BLaER1 (cell line): ENCODE data around the gene CHST9.

Source experiments
- H3K27ac ChIP-seq: shearing (Covaris generic); formaldehyde crosslinking; 2 replicates; pipeline ENCODE4 v1.8.1; 2022
- H3K27me3 ChIP-seq: shearing (Covaris generic); formaldehyde crosslinking; 2 replicates; pipeline ENCODE4 v1.8.1; 2022
- H3K36me3 ChIP-seq: shearing (Covaris generic); formaldehyde crosslinking; 2 replicates; pipeline ENCODE4 v1.8.1; 2022
- H3K4me1 ChIP-seq: shearing (Covaris generic); formaldehyde crosslinking; 2 replicates; pipeline ENCODE4 v1.8.1; 2022
- H3K4me2 ChIP-seq: shearing (Covaris generic); formaldehyde crosslinking; 2 replicates; pipeline ENCODE4 v1.8.1; 2022
- H3K4me3 ChIP-seq: shearing (Covaris generic); formaldehyde crosslinking; 2 replicates; pipeline ENCODE4 v1.8.1; 2022
- H3K9ac ChIP-seq: shearing (Covaris generic); formaldehyde crosslinking; 2 replicates; pipeline ENCODE4 v1.8.1; 2022
- H3K9me3 ChIP-seq: shearing (Covaris generic); formaldehyde crosslinking; 2 replicates; pipeline ENCODE4 v1.8.1; 2022
- H4K20me1 ChIP-seq: shearing (Covaris generic); formaldehyde crosslinking; 2 replicates; pipeline ENCODE4 v1.8.1; 2022
- Cebpa-rat ChIP-seq: shearing (Covaris generic); IDR thresholded peaks from 2 replicates; pipeline ENCODE4 v1.8.1; 2022

Gene CHST9

GRCh38 chr18:27057519-27058234, 127.4 kb downstream of the CHST9 start:
- Histone ChIP-seq H4K20me1 (no peaks in the 10 kb centered on the region), H3K4me3 (no peak overlapping the region), H3K36me3 (no peaks in the 10 kb centered on the region), H3K27ac (no peak overlapping the region), H3K27me3 (no peaks in the 10 kb centered on the region), H3K4me2 (no peak overlapping the region), H3K9ac (no peak overlapping the region), H3K9me3 (no peaks in the 10 kb centered on the region), H3K4me1 (no peaks in the 10 kb centered on the region)
- TF ChIP-seq Cebpa-rat, result no peak

- no peaks in the 10 kb centered on the region for H3K36me3 ChIP-seq
- H3K27ac ChIP-seq, result no peak overlapping the region
- no peak overlapping the region for H3K4me2 ChIP-seq
- H4K20me1 ChIP-seq, result no peaks in the 10 kb centered on the region
- H3K27me3 ChIP-seq, result no peaks in the 10 kb centered on the region
- no peak overlapping the region for H3K9ac ChIP-seq
- no peak for TF ChIP-seq Cebpa-rat
- no peak overlapping the region for H3K4me3 ChIP-seq
- no peaks in the 10 kb centered on the region for H3K4me1 ChIP-seq
- H3K9me3 ChIP-seq, result no peaks in the 10 kb centered on the region
Observed at GRCh38 chr18:27054926-27055325, 130.2 kb downstream of the CHST9 start.

GRCh38 chr18:27049969-27050368, 135.1 kb downstream of the CHST9 start:
- H3K36me3 ChIP-seq, result no peaks in the 10 kb centered on the region
- no peaks in the 10 kb centered on the region for H3K9me3 ChIP-seq
- TF ChIP-seq Cebpa-rat, result no peak
- no peak overlapping the region for H3K4me2 ChIP-seq
- no peak overlapping the region for H3K4me3 ChIP-seq
- H3K27me3 ChIP-seq, result no peaks in the 10 kb centered on the region
- H4K20me1 ChIP-seq, result no peaks in the 10 kb centered on the region
- no peak overlapping the region for H3K27ac ChIP-seq
- no peak overlapping the region for H3K9ac ChIP-seq
- no peaks in the 10 kb centered on the region for H3K4me1 ChIP-seq

GRCh38 chr18:27045342-27045741, 139.8 kb downstream of the CHST9 start:
- H3K36me3 ChIP-seq, result no peaks in the 10 kb centered on the region
- H4K20me1 ChIP-seq, result no peaks in the 10 kb centered on the region
- no peak overlapping the region for H3K27ac ChIP-seq
- no peak overlapping the region for H3K4me3 ChIP-seq
- no peak overlapping the region for H3K4me2 ChIP-seq
- H3K4me1 ChIP-seq, result no peaks in the 10 kb centered on the region
- no peak for TF ChIP-seq Cebpa-rat
- H3K27me3 ChIP-seq, result no peaks in the 10 kb centered on the region
- H3K9ac ChIP-seq, result no peak overlapping the region
- H3K9me3 ChIP-seq, result no peaks in the 10 kb centered on the region

GRCh38 chr18:27042177-27042576, 142.9 kb downstream of the CHST9 start:
- H4K20me1 ChIP-seq, result no peaks in the 10 kb centered on the region

GRCh38 chr18:27040796-27041195, 144.3 kb downstream of the CHST9 start:
- Histone ChIP-seq H3K4me2 (no peak overlapping the region), H3K9ac (no peak overlapping the region), H3K27ac (no peak overlapping the region), H3K4me3 (no peak overlapping the region), H3K9me3 (no peaks in the 10 kb centered on the region), H4K20me1 (no peaks in the 10 kb centered on the region), H3K36me3 (no peaks in the 10 kb centered on the region), H3K4me1 (no peaks in the 10 kb centered on the region), H3K27me3 (no peaks in the 10 kb centered on the region)
- no peak for TF ChIP-seq Cebpa-rat

More at GRCh38 chr18:27042177-27042576, 142.9 kb downstream of the CHST9 start:
- no peaks in the 10 kb centered on the region for H3K27me3 ChIP-seq
- no peak overlapping the region for H3K4me2 ChIP-seq
- H3K9me3 ChIP-seq, result no peaks in the 10 kb centered on the region
- TF ChIP-seq Cebpa-rat, result no peak
- H3K9ac ChIP-seq, result no peak overlapping the region
- H3K36me3 ChIP-seq, result no peaks in the 10 kb centered on the region
- no peaks in the 10 kb centered on the region for H3K4me1 ChIP-seq
- H3K27ac ChIP-seq, result no peak overlapping the region
- H3K4me3 ChIP-seq, result no peak overlapping the region

- no peak overlapping the region for H3K9ac ChIP-seq
- no peaks in the 10 kb centered on the region for H4K20me1 ChIP-seq
- no peaks in the 10 kb centered on the region for H3K4me1 ChIP-seq
- H3K9me3 ChIP-seq, result no peaks in the 10 kb centered on the region
- TF ChIP-seq Cebpa-rat, result no peak
- H3K36me3 ChIP-seq, result no peaks in the 10 kb centered on the region
- H3K27me3 ChIP-seq, result no peaks in the 10 kb centered on the region
- no peak overlapping the region for H3K27ac ChIP-seq
- H3K4me3 ChIP-seq, result no peak overlapping the region
- no peak overlapping the region for H3K4me2 ChIP-seq
Observed at GRCh38 chr18:27033722-27034121, 151.4 kb downstream of the CHST9 start.

- Histone ChIP-seq H3K36me3 (no peaks in the 10 kb centered on the region), H3K9me3 (no peaks in the 10 kb centered on the region), H4K20me1 (no peaks in the 10 kb centered on the region), H3K9ac (no peak overlapping the region), H3K4me3 (no peak overlapping the region), H3K27me3 (no peaks in the 10 kb centered on the region), H3K4me2 (no peak overlapping the region), H3K27ac (no peak overlapping the region), H3K4me1 (no peaks in the 10 kb centered on the region)
- no peak for TF ChIP-seq Cebpa-rat
Observed at GRCh38 chr18:27030421-27030820, 154.7 kb downstream of the CHST9 start.

GRCh38 chr18:27022477-27022876, 162.6 kb downstream of the CHST9 start:
- TF ChIP-seq Cebpa-rat, result no peak
- Histone ChIP-seq H3K27ac (no peak overlapping the region), H3K4me3 (no peak overlapping the region), H3K27me3 (no peaks in the 10 kb centered on the region), H3K4me2 (no peak overlapping the region), H3K36me3 (no peaks in the 10 kb centered on the region), H3K4me1 (peaks cover 10% of the 10 kb centered on the region), H4K20me1 (no peaks in the 10 kb centered on the region), H3K9me3 (no peaks in the 10 kb centered on the region), H3K9ac (no peak overlapping the region)

GRCh38 chr18:27017901-27018500, 167.1 kb downstream of the CHST9 start:
- Histone ChIP-seq H3K36me3 (no peaks in the 10 kb centered on the region), H3K4me3 (no peak overlapping the region), H3K27me3 (no peaks in the 10 kb centered on the region), H3K27ac (no peak overlapping the region), H3K9ac (no peak overlapping the region), H3K9me3 (no peaks in the 10 kb centered on the region), H4K20me1 (no peaks in the 10 kb centered on the region), H3K4me1 (no peaks in the 10 kb centered on the region), H3K4me2 (no peak overlapping the region)
- TF ChIP-seq Cebpa-rat, result no peak
